HuH-7 (cell line): ENCODE measurements around the gene AP1G2.

Source experiments
- DNase-seq: peaks from one replicate; pipeline ENCODE4 v3.0.0; 2011; ENCODE audit warnings: low spot score

Gene AP1G2

DNA sequence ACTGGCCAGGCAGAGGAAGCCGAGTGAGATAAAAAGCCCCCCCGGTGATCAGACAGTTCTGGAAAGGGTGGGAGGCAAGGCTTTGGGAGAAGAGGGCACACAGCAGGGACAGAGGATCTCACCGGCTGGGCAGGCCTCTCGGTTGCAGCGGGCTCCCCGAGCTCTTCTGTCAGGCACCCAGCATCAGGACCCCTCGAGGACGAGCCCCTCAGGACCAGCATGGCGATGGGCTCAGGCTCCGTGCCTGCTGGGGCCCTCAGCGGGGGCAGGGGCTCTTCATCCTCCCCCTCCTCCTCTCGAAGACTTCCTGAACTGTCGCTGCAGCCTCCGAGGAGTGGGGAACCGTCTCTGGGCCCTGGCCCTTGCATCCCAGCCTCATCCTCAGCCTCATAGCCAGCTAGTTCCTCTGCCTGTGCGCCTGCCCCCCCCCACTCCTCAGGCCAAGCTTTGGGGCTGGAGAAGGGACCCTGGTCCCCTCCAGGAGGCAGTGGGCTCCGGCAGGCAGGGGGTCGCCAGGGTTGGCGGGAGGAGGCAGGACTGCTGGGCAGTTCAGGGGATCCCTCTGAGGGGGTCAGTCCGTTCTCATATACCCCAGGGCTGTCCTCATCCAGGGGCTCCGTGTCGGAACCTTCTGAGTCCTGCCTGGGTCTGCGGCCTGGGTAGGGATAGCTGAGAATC, 3.4 kb upstream of the AP1G2 start:
- DNase-seq = no peak

DNA sequence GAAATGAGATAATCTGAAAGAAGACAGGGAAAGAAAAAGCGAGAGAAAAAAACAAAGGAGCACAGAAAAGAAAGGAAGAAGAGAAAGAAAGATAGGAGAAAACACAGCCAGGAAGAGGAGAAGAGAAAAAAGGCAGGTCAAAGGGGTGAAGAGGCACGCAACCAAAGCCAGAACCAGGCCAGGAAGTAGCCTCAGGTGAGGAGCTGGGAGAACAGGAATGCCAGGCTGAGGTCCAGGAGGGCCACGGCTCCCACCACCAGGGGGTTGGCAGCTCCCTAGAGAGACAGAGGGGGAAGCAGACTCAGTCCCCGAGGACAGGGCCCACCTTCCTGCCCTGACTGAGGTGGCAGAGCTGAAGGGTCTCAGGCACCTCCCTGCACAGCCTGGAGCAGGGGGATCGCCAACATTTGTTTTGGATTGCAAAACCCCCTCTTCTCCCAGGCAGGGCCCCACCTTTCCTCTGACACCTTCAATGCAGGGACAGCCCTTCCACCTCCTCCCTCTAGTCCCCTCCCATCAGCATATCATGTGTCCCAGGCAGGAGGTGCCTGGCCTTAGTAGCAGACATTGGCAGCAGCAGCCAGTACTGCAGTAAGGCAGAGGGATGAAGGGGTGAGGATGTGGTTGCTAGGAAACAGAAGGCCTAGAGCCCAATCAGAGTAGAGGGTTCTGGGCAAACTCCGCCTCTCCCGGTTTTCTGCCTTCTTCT, 2.0 kb upstream of the AP1G2 start:
- DNase-seq = no peak

DNA sequence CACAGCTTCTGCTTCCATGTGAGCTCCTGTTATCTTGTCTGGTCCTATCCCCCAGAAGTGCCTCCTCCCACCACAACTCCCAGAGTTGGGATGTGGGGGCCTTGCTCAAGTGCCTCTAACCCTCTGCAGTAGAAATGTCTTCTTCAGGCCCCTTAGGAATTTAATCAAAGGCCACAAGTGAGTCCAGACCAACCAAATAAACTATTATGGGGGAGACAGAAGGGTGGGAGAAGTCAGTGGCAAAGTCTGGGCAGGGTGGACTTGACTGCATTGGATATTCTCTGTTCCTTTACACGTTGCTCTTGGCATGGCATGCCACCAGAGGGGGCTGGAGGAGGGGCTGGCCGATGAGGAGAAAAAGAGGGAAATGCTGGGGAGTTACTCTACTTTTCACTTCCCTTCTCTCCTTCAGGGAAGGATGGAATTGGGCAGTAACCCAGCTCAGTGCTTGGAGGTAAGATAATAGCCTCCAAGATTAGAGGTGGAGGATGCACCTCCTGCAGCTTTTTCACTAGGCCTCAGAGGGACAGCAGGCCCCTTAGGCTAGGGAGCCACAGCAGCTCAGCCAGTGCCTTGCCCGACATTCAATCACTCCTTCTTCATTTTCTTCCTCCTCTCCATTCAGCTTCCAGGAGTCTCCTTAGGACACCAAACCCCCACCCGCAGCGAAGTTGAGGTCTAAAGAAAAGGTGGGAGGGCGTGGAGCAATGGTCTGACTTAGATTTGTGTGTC, 1.2 kb upstream of the AP1G2 start:
- peak; percentile 62 for DNase-seq

DNA sequence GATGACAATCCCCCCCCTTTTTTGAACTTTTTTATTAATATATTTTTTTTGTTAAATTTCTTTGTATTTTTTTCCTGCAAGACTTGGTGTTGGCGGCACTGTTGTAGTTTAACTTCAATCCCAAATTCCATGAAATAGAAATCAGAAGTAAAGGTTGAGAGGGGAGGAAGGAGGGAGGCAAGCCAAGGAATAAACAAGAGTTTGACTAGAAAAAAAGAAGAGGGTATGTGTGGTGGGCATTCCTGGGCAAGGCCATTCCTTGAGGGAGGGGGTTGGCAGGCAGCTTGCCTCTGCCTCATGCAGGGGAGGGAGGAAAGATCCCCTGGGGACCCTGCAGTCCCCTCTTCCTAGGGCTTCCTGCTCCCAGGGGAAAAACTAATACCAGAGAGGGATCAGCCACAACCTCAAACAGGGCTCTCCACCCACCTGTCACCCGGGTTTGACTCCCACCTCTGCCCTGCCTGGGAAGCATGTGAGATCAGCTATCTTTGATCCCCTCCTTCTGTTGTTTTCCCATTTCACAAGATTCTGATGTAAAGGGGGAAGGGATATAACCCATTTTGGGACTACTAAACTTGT, 519 bp upstream of the AP1G2 start:
- DNase-seq = no peak

DNA sequence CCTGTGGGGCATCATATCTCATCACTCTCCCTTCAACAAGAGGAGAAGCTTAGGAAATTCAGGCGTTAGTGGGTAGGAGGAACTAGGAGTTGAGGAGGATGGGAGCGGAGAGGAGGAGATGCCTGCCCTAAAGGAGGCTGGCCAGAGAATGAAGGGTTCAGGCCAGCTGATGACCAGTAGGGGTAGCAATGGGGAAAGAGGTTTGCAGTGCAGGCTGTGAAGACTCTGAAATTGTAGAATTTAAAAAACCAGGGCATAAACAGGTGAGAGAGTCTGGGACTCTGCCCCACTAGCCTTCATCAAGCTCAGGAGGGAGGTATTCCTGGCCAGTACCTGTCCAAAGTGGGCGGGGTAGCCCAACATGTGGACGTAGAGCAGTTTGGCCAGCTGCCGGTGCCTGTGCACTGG, 809 bp downstream of the AP1G2 start:
- DNase-seq = no peak

DNA sequence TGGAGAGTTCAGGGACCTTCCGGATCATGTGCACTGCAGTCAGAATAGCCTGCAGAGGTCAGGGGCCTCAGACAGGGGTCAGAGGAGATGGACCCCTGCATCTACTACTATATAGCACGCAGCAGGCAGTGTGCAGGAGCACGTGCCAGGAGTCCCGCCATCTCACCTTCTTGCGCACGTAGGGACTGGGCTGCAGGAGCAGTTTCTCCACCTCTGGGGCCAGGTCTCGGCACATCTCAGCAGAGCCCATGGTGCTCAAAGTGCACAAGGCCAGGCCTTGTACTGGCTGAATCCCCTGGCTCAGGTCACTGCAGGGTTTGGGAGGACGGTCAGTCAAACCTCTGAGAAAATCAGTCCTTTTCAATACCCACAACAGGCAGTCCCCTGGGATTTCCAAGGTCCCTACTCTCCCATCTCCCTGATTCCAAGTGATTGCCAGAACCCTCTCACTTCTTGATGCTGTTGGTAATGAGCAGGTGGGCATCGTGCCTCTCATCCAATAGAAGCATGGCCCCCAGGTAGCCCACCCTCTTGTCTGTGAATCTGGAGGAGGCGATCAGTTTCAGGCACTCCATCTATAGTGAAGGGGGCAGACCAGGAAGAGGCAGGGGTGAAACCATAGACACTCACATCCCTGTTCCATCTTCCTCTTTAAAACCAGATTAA, 1.3 kb downstream of the AP1G2 start:
- no peak for DNase-seq

DNA sequence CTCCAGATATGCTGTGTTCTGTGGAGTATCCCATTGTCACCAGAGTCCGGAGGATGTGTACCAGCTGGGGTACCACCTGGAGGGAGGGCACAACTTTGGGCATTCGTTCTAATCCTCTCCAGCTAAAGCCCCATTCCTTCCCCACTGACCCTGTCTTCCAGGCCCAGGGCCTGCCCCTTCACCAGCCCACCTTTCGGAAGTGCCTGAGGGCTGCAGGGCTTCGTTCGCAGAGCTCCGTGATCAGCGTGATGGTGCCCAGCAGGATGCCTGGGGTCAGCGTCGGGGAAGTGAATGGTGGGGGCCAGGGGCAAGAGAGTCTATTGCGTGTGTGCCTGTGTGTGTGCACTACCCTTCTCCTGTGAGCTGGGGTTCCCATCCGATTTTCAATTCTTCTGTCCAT, 2.0 kb downstream of the AP1G2 start:
- DNase-seq = no peak

DNA sequence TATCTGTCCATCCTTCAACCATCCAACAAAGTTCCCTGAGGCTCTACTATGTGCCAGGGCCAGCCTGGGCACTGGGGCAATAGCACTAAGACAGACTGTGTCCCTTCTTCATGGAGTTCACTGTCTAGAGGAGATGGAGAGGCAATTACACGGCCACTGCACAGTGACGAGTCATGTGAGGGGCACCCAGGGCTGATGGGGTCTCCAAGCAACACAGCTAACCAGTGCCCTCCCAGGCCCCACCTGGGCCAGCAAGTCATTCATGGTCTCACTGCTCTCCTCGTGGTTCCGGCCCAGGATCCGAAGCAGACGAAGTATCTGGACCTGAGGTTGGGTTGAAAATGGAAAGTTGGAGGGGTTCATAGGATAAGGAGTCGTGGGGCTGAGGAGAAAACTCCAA, 2.7 kb downstream of the AP1G2 start:
- DNase-seq = no peak

DNA sequence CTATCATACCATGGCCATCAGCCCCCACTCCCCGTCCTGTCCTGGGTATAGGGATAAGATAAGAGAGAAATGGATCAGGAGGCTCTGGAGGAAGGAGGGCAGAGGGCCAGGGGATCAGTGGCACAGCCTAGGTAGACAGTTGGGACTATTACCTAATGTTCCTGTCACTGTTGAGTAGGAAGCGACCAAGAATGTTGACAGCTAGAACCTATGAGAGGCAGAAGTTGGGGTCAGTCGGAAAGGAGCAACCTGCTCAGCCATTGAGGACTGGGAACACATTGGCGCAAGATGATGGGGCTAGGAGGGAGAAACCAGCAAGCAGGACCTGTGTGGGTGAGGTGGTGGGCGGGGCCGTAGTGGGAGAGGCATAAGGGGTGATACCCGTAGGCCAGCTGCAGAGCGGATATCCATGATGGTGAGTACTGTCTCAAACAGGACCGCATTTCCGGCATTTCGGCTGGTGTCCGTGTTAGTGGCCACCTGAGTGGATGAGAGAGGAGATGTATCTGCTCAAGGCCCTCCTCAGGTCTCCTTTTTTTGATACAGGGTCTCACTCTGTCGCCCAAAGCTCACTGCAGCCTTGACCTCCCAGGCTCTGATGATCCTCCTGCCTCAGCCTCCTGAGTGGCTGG, 3.3 kb downstream of the AP1G2 start:
- no peak for DNase-seq

DNA sequence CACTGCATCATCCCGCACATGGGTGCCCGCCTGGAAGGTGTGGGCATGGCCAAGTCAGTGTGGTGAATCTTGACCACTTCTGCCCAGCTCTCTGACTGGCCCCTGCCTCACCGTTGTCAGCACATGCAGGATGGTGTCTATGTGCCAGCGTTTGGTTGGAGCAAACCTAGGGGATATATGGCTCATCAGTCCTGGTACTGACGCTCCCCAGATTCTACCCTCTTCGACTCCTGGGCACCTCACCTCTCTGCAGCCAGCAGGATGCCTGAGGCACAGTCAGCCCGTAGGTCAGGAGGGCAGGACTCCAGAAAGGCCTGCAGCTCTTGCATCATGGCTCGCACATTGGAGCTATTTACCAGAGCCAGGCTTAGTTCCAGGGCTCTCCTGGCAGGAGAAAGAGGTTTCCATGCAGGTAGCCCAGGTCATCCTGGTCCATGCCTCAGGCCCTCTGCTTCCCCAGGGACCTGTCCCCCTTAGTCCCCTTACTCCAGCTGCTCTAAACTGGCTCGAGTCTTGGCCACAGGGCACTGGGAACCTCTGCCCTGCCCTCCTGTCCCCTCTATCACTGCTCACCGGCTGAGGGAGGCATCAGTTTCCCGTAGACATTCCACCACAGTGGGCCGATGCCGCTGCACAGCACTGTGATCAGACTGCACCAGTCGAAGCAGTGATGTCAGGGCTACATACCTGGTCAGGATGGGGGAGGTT, 4.0 kb downstream of the AP1G2 start:
- DNase-seq = no peak

DNA sequence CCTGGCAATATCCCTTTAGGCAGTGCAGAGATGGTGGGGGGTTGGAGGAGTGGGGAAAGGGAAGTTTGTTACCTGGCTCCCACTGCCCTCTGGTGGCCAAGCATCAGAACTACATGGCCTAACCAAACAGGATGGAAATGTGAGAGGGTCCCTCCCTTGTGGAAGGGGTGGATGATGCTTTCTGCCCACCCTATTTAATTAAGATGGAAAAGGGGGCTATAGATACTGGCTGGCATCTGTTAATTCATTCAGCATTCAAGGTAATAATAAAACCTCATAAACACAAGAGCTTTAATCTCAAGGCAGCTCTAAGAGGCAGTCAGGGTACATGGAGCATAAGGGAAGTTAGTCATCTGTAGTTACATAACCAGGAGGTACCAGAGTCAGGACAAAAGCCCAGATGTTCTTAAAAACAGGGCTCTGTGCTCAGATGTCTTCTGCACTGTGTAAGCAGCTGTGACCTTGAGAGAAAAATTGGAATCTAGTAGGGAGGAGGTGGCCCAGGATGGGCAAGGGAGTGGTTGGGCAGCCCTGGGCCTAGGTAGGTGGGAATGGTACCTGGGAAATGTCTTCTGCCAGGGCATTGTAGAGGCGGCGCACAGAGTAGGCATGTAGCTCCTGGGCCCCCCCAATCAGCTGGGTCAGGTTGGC, 4.6 kb downstream of the AP1G2 start:
- peak; percentile 75 for DNase-seq

DNA sequence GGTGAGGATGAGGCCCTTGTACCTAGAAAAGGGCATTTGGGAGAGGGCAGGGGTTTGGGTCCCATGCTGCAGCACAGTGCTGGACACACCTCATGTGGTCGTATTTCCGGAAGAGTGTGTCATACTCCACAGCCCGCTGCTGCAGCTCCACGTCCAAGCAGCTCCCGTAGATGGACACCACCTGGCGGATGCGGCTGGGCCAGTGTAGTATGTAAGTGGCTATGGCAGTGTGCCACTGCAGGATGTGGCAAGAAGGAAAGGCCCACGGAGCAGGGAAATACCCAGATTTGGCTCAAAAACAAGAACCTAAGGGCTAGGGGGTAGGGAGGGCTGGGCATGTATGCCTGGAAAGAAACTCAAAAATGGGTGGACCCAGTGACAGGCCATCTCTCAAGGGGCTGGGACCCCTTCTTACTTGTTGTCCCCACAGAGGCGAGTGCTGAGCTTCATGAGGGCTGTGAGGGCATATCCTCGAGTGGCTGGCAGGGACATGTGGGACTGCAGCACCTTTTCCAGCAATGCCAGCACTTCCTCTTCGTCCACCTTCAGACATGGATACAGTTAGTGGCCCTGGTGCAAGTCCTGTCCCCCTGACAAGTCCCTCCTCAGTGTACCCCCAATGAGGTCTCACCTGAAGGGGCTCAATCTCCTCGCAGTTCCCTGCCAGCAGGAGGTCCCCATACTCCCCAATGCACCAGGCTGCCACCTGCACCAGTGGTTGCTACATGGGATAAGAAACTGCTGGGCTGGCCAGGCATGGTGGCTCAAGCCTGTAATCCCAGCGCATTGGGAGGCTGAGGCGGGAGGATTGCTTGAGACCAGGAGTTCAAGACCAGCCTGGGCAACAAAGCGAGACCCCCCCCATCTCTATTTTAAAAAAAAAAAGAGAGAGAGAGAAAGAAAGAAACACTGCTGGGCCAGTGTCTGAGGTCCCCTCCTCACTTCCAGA, 5.4 kb downstream of the AP1G2 start:
- DNase-seq = no peak

DNA sequence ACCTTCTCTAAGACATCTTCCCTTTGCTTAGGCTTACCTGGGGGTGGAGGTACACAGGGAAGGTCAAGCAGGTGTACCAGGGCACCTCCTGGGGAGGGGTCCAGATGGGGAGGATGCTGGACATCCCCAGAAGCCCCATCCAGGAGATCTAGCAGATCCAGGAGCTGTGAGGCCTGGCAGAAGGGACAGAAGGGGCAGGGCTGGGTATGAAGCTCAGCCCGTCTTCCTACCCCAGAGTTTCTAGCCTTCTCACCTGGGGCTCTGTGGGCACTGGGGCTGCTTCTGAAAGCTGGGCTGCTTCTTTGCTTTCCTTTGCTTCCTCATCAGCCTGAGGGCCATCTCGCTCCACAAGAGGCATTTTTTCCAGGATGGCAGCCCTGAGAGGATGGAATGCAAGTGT, 6.3 kb downstream of the AP1G2 start:
- DNase-seq = no peak

DNA sequence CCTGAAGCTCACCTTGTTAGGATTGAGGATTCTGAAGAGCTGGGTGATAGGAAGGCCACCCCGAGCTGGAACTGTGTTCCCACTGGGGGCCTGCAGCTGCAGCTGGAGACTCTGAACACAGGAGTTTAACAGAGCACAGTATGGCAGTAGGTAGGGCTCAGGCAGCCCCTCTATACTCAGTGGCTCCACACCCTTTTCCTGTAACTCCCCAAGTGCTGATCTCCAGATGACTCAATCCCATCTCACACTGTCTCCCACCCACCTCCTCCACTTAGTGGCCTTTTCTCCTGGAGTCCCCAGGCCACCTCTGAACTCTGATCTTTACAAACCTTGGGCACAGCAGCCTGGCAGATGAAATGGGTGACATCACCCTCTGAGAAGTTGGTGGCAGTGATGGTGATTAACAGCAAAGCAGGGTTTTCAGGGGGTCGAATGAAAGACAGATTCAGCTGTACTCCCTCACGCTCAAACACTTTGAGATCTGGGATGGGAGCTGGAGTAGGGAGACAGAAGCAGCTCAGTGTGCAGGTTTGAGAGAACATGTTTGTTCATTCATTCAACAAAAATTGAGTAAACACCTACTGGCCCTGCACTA, 7.6 kb downstream of the AP1G2 start:
- DNase-seq = no peak

DNA sequence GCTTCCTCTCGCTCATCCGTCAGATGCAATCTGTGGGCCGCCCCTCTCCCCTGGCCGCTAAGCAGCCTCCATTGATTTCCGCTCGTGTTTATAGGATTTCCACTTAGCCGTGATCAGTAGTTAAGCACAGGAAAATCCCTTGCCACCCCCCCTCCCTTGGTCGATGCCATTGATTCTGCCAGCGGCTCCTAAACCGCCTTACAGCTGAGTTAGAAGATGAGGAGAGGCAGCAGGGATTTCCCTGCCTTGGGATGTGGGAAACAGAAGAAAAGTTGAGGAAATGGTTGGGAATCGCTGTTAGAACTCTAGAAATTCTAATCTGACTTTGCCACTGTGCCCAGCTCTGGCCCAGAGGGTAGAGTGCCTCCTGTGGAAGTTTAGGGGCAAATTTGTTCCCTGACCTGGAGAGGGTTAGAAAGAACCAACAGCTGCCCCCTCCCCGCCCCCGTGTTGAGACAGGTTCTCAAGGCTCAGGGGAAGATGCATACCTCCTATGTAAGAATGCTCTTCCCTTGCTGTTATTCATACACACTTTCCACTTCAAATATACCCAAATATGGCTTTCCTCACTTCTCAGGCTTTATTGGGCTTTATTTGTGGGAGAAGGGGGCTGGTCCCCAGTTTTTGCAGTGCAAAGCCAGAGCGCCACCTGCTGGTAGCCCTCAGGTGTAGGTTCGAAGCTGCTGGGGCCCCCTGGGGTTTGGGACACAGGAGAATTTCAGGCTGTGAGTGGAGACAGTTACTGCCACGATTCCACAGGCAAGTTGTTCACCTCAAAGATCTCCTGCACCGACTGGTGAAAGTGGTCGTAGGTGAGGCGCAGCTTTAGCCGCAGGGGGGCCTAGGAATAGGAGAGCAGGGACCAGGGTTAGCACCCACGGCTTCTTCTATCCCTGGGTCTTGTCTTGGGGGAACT, 8.3 kb downstream of the AP1G2 start:
- peak; percentile 72 for DNase-seq

DNA sequence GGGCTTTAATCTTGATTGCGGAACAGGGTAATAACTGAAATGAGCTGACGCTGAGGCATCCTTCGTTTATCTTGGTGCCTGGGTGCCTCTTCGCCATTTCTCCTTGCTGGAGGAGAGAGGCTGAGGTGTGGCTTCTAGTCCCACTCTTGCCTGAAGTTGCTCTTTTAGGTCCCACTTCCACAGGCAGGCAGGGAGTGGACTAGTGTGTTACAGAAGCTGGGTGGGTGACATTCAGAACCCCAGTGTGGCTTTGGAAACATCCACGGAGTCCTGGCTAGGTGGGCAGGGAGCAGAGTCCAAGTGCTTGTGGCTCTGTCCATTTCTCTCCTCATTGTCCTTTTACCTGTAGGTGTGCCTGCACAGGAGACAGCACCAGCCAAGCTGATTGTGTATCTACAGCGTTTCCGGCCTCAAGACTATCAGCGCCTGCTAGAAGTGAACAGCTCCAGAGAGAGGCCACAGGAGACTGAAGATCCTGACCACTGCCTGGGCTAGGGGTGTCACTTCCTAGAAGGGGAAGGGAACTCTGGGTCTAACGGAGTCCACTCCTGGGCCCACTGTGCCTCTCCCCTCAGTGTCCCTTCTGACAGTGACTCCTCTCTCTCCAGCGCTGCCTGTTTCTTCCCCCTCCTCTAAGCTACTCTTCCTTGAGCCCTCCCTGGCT, 9.1 kb downstream of the AP1G2 start:
- DNase-seq = no peak

DNA sequence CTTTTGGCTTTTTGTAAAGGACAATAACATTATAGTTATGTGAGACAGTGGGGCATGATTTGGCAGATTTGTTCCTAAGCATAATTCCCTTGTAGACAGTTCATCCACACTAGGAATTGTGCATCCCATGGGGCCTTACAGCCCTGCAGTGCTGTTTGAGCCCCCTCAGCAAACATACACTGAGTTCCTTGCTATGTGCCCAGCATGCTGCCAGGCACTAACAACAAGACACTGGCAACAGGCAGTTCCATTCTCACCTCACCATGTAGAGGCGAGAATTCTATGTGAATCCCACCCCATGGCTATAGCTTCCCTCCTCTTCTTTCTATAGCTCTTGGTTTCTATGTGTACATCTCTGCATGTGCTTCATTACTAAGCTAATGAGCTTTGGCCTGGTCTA, 9.6 kb downstream of the AP1G2 start:
- no peak for DNase-seq

DNA sequence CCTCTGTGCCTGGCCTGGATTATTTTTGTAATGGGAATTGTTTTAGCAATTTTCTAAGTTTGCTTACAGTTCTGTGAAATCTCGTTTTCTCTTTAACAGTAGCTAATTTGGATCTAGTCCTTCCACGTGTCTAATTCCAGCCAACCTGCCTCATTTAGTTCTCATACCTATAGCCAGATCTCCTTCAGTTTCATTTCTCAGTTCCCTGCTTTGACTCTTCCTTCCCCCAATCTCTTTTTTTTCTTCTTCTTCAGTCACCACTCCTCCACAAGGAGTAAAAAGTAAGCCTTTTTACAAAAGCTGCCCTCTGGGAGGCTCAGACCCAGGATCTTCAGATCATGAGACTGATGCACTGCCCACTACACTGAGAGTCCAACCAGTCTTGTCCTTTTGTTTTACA, 10.1 kb downstream of the AP1G2 start:
- DNase-seq = no peak
